A549 treated with AZD2906 at 1 μM for 4 hours (cell line): ENCODE results near the gene ALOX5. TPM values are rescaled to one million over a fixed set of nuclear protein-coding genes. Genes with fewer than 3 reads are reported as not detected.

ENCODE experiments used
- total RNA-seq: library from RNA; stranded (reverse); fragments of 200-300 nt; extraction: Qiagen RNA extraction; gene quantifications from 5 replicates; pipeline ENCODE4 v1.2.3, GENCODE V29; 2022

Gene ALOX5
- 0.22 to 0.46 TPM (median 0.34 TPM) in 5 replicates for total RNA-seq

DNA sequence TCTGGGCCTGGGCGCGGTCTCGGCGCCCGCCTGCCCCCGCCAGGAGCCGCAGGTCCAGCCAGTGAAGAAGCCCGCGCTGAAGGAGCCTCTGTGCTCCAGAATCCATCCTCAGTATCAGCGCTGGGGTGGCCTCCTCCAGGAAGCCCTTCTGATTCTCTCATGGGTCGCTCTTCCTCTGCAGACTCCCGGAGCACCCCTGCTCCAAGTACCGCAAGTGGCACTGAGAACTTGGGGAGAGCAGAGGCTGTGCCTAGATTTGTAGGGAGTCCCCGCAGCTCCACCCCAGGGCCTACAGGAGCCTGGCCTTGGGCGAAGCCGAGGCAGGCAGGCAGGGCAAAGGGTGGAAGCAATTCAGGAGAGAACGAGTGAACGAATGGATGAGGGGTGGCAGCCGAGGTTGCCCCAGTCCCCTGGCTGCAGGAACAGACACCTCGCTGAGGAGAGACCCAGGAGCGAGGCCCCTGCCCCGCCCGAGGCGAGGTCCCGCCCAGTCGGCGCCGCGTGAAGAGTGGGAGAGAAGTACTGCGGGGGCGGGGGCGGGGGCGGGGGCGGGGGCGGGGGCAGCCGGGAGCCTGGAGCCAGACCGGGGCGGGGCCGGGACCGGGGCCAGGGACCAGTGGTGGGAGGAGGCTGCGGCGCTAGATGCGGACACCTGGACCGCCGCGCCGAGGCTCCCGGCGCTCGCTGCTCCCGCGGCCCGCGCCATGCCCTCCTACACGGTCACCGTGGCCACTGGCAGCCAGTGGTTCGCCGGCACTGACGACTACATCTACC lies at the start of gene ALOX5:
Gene ALOX5 (plus strand): TSS at position 641 of the 774 bp plus-strand sequence. CDS start 64 bp downstream, at position 705.

Other genes starting within 250 kb of the ALOX5 start
- 0.06 TPM in 1 of 5 replicates, not detected in the others for gene OR13A1, start 58.6 kb upstream of the ALOX5 start, total RNA-seq